Endodermal cell (in vitro differentiated cells): ENCODE results near the gene VTI1A. TPM values are rescaled to one million over a fixed set of nuclear protein-coding genes. Genes with fewer than 3 reads are reported as not detected.

Experiments used
- DNase-seq: peaks from one replicate; pipeline ENCODE4 v3.0.0-alpha.2; 2017
- H3K27ac ChIP-seq: 2 replicates; pipeline ENCODE4 v1.5.1; 2013; ENCODE audit warnings: mild to moderate bottlenecking, low read depth, low read length, moderate library complexity
- H3K27me3 ChIP-seq: 2 replicates; pipeline ENCODE4 v1.6.1; 2013; ENCODE audit warnings: mild to moderate bottlenecking, low read length, moderate library complexity; ENCODE audit not compliant: insufficient read depth, control insufficient read depth, poor library complexity, severe bottlenecking
- H3K36me3 ChIP-seq: 2 replicates; pipeline ENCODE4 v1.7.0; 2013; ENCODE audit warnings: mild to moderate bottlenecking, low read length, moderate library complexity; ENCODE audit not compliant: control insufficient read depth, insufficient read depth
- H3K4me1 ChIP-seq: one replicate; pipeline ENCODE4 v1.7.0; 2013; ENCODE audit warnings: low read length; ENCODE audit not compliant: control insufficient read depth, insufficient read depth
- H3K4me3 ChIP-seq: 2 replicates; pipeline ENCODE4 v1.5.1; 2013; ENCODE audit warnings: mild to moderate bottlenecking, low read length, moderate library complexity
- H3K9ac ChIP-seq: 2 replicates; pipeline ENCODE4 v1.6.1; 2013; ENCODE audit warnings: mild to moderate bottlenecking, low read length, moderate library complexity; ENCODE audit not compliant: poor library complexity, severe bottlenecking; ENCODE audit errors: extremely low read depth
- H3K9me3 ChIP-seq: 2 replicates; pipeline ENCODE4 v1.6.1; 2013; ENCODE audit warnings: mild to moderate bottlenecking, low read length, moderate library complexity; ENCODE audit not compliant: control insufficient read depth
- H3K27ac Mint-ChIP-seq: 2 replicates; pipeline ENCODE4 v1.8.0; 2020; ENCODE audit warnings: mixed read lengths
- H3K27me3 Mint-ChIP-seq: 2 replicates; pipeline ENCODE4 v1.8.0; 2021; ENCODE audit warnings: mild to moderate bottlenecking, mixed read lengths; ENCODE audit not compliant: insufficient read depth
- H3K36me3 Mint-ChIP-seq: 2 replicates; pipeline ENCODE4 v1.8.0; 2020; ENCODE audit warnings: low read depth, mixed read lengths
- H3K4me1 Mint-ChIP-seq: 2 replicates; pipeline ENCODE4 v1.8.0; 2020; ENCODE audit warnings: mixed read lengths
- H3K4me3 Mint-ChIP-seq: 2 replicates; pipeline ENCODE4 v1.8.0; 2020; ENCODE audit warnings: mild to moderate bottlenecking, moderate library complexity, mixed read lengths
- H3K9me3 Mint-ChIP-seq: 2 replicates; pipeline ENCODE4 v1.8.0; 2020; ENCODE audit warnings: mild to moderate bottlenecking, mixed read lengths
- WGBS, 2 experiments: methylation state at CpG; one replicate each; pipeline versions ENCODE4 v1.1.5 to v1.1.7; 2013; ENCODE audit warnings: missing lambda C conversion rate in 2 of 2, mixed read lengths in 1 of 2; ENCODE audit not compliant: insufficient coverage in 1 of 2, insufficient read length in 1 of 2; 5-methylcytosine and 5-hydroxymethylcytosine counted together
- total RNA-seq, 2 donors: library from RNA; stranded (reverse); fragmentation: NEBNext Ultra II Directional in 1 of 2; extraction: Animal tissue kit (Norgen Biotek cat#: 25700) in 1 of 2; gene quantifications; 2 replicates in 1 of 2; 3 replicates in 1 of 2; pipeline ENCODE4 v1.2.1, GENCODE V29; 2021
- TF ChIP-seq, protein P1 (sequence below): fragments of 200-600 bp; sonication (generic); conservative IDR thresholded peaks from 2 replicates; pipeline ENCODE4 v1.5.0; 2021; ENCODE audit warnings: antibody characterized with exemption, mild to moderate bottlenecking

Gene VTI1A
- total RNA-seq, 2 donors from 2014 or later: 27.0 to 29.9 TPM

DNA sequence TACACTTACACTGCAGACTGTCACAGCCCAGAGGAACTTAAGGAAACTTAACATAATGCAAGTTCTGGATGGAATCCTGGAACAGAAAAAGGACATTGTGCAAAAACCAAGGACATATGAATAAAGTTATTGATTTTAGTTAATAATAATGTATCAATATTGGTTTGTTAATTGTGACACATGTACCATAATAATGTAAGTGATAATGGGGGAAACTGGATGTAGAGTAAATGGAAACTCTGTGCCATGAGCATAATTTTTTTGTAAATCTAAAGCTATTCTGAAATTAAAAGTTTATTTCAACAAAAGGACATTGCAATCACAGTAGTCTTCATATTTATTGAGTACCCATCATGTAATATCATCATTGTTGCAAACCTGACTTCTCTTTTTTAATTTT lies 107.2 kb downstream of the VTI1A start:
- no peaks in the 10 kb centered on the region for H3K27me3 ChIP-seq
- H3K27me3 Mint-ChIP-seq: no peaks in the 10 kb centered on the region
- no peak overlapping the region for H3K4me3 Mint-ChIP-seq
- no peaks in the 10 kb centered on the region for H3K9me3 Mint-ChIP-seq
- no peaks in the 10 kb centered on the region for H3K36me3 ChIP-seq
- no peaks in the 10 kb centered on the region for H3K9me3 ChIP-seq
- H3K27ac Mint-ChIP-seq: no peak overlapping the region
- H3K36me3 Mint-ChIP-seq: no peaks in the 10 kb centered on the region
- H3K9ac ChIP-seq: no peak overlapping the region
- DNase-seq: no peak
- TF ChIP-seq, protein P1, sequence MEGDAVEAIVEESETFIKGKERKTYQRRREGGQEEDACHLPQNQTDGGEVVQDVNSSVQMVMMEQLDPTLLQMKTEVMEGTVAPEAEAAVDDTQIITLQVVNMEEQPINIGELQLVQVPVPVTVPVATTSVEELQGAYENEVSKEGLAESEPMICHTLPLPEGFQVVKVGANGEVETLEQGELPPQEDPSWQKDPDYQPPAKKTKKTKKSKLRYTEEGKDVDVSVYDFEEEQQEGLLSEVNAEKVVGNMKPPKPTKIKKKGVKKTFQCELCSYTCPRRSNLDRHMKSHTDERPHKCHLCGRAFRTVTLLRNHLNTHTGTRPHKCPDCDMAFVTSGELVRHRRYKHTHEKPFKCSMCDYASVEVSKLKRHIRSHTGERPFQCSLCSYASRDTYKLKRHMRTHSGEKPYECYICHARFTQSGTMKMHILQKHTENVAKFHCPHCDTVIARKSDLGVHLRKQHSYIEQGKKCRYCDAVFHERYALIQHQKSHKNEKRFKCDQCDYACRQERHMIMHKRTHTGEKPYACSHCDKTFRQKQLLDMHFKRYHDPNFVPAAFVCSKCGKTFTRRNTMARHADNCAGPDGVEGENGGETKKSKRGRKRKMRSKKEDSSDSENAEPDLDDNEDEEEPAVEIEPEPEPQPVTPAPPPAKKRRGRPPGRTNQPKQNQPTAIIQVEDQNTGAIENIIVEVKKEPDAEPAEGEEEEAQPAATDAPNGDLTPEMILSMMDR: no peak
- peaks cover 14% of the 10 kb centered on the region for H3K4me1 Mint-ChIP-seq
- H3K4me3 ChIP-seq: no peak overlapping the region
- H3K27ac ChIP-seq: no peak overlapping the region
- no peaks in the 10 kb centered on the region for H3K4me1 ChIP-seq

DNA sequence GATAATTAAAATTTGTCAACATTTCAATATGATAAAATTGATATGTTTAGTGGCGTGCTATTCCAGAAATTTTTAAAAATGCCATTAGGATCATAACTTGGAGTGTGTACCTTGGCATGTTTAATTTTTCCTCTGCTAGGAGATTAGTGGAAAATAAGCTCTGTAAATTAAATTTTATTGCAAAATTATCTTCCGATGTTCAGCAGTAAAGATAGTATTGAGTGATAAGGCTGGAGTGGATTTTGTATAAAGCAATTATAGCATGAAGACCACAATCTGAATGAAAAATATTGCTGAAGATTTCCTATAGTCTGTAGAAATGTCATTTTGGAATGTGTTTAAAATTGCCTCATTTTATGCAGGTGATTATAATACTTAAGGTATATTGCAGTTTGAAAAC lies 110.2 kb downstream of the VTI1A start:
- TF ChIP-seq, protein P1: no peak

DNA sequence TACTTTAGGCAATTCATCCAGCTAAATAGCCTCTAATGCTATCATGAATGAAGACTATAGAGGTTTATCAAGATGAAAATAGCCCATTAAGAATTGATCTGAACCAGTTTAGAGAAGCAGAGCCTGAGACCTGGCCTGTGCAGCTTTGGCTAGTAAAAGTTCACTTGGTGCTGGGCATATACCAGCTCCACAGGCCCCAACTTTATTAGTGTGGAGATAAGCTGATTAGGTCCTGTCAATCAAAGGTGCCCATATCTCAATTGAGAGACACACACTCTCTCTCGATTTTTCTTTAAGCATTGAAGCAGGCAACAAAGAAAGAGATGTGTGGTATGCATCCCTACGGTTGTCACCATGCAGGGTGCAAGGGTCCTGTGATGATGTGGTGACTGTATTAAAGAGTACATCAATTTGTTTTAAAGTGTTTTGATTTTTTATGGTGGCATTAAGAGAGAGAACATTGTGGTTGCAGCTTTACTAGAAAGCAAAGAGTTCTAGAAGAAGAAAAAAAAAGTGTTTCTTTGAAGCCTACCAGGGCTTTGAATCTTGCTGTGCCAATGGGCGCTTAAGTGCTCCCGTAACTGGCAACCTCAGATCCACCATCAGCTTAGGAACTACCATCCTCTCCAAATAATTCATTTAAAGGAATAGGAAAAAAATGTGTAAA lies 111.6 kb downstream of the VTI1A start:
- 75 to 88% methylated on average over 1 to 4 of the region's 4 CpGs for WGBS, 2 experiments
- H3K36me3 Mint-ChIP-seq: no peaks in the 10 kb centered on the region
- H3K4me3 Mint-ChIP-seq: no peak overlapping the region

More for the DNA sequence above, 110.2 kb downstream of the VTI1A start:
- no peaks in the 10 kb centered on the region for H3K27me3 ChIP-seq
- no peaks in the 10 kb centered on the region for H3K36me3 ChIP-seq
- no peak overlapping the region for H3K27ac Mint-ChIP-seq
- H3K9me3 ChIP-seq: no peaks in the 10 kb centered on the region
- no peaks in the 10 kb centered on the region for H3K36me3 Mint-ChIP-seq
- H3K4me1 ChIP-seq: no peaks in the 10 kb centered on the region
- no peak overlapping the region for H3K9ac ChIP-seq
- no peak overlapping the region for H3K4me3 ChIP-seq
- H3K9me3 Mint-ChIP-seq: no peaks in the 10 kb centered on the region
- no peaks in the 10 kb centered on the region for H3K27me3 Mint-ChIP-seq
- H3K4me3 Mint-ChIP-seq: no peak overlapping the region
- no peak for DNase-seq
- H3K4me1 Mint-ChIP-seq: peaks cover 31% of the 10 kb centered on the region
- no peak overlapping the region for H3K27ac ChIP-seq
- 100% methylated on average over 2 of the region's 2 CpGs for WGBS, 2 experiments

More for the DNA sequence above, 111.6 kb downstream of the VTI1A start:
- H3K27ac Mint-ChIP-seq: no peak overlapping the region
- no peaks in the 10 kb centered on the region for H3K36me3 ChIP-seq
- no peak overlapping the region for H3K27ac ChIP-seq
- no peak overlapping the region for H3K9ac ChIP-seq
- H3K9me3 ChIP-seq: no peaks in the 10 kb centered on the region
- H3K4me1 Mint-ChIP-seq: peaks cover 44% of the 10 kb centered on the region
- DNase-seq: no peak
- no peak overlapping the region for H3K4me3 ChIP-seq
- peaks cover 9% of the 10 kb centered on the region for H3K4me1 ChIP-seq
- TF ChIP-seq, protein P1: no peak
- H3K27me3 Mint-ChIP-seq: no peaks in the 10 kb centered on the region
- no peaks in the 10 kb centered on the region for H3K9me3 Mint-ChIP-seq
- no peaks in the 10 kb centered on the region for H3K27me3 ChIP-seq
